PC-9 (cell line): ENCODE measurements around the gene DSTYK. TPM values are rescaled to one million over a fixed set of nuclear protein-coding genes. Genes with fewer than 3 reads are reported as not detected.

ENCODE experiments used
- BruUV-seq: library from RNA; stranded (reverse); fragments of 400-500 nt; replicated peaks from 2 replicates; lab custom pipeline; 2021; lab: Mats Ljungman, UMichigan
- CTCF ChIA-PET: fragments of 300-600 bp; sonication (Branson Sonifier 250); formaldehyde crosslinking; loops from one replicate; lab custom pipeline; 2022; ENCODE audit warnings: antibody characterized with exemption; lab: Charles Lee
- POLR2A ChIA-PET: fragments of 300-600 bp; sonication (Branson Sonifier 250); formaldehyde crosslinking; loops from one replicate; lab custom pipeline; 2022; ENCODE audit warnings: antibody characterized with exemption; ENCODE audit not compliant: unreplicated experiment; lab: Charles Lee
- DNase-seq, 2 experiments: peaks; one replicate each; pipeline versions ENCODE4 v3.0.0 to v3.0.0-alpha.2; 2015 to 2022; ENCODE audit warnings: mixed read lengths in 1 of 2
- H2AFZ ChIP-seq: fragments of 200-600 bp; sonication (generic); 2 replicates; pipeline ENCODE4 v1.8.1; 2017; ENCODE audit warnings: antibody characterized with exemption
- H3F3A ChIP-seq: fragments of 200-600 bp; sonication (generic); 2 replicates; pipeline ENCODE4 v1.8.1; 2017; ENCODE audit warnings: antibody characterized with exemption, mild to moderate bottlenecking, low read depth; ENCODE audit not compliant: insufficient read depth
- H3K27ac ChIP-seq: fragments of 200-600 bp; sonication (generic); 2 replicates; pipeline ENCODE4 v1.6.1; 2016; ENCODE audit warnings: mixed run types
- H3K27me3 ChIP-seq: fragments of 200-600 bp; sonication (generic); 2 replicates; pipeline ENCODE4 v1.6.1; 2016; ENCODE audit warnings: low read depth, mixed run types; ENCODE audit not compliant: insufficient read depth
- H3K36me3 ChIP-seq: fragments of 200-600 bp; sonication (generic); 2 replicates; pipeline ENCODE4 v1.6.1; 2016; ENCODE audit warnings: low read depth, mixed run types
- H3K4me1 ChIP-seq: fragments of 200-600 bp; sonication (generic); replicated peaks from 2 replicates; pipeline ENCODE4 v1.6.1; 2016; ENCODE audit warnings: mixed run types; ENCODE audit not compliant: insufficient read depth
- H3K4me2 ChIP-seq: fragments of 200-600 bp; sonication (generic); 2 replicates; pipeline ENCODE4 v1.6.1; 2017; ENCODE audit warnings: mixed run types
- H3K4me3 ChIP-seq: fragments of 200-600 bp; sonication (generic); 2 replicates; pipeline ENCODE4 v1.6.1; 2016; ENCODE audit warnings: mixed run types
- H3K79me2 ChIP-seq: fragments of 200-600 bp; sonication (generic); 2 replicates; pipeline ENCODE4 v1.6.1; 2017; ENCODE audit warnings: low read depth, mixed run types
- H3K9me2 ChIP-seq: fragments of 200-600 bp; sonication (generic); 2 replicates; pipeline ENCODE4 v1.8.1; 2017; ENCODE audit warnings: mild to moderate bottlenecking; ENCODE audit not compliant: insufficient read depth
- H3K9me3 ChIP-seq: fragments of 200-600 bp; sonication (generic); 2 replicates; pipeline ENCODE4 v1.8.1; 2016; ENCODE audit warnings: low read depth; ENCODE audit not compliant: insufficient read depth
- H4K20me1 ChIP-seq: fragments of 200-600 bp; sonication (generic); 2 replicates; pipeline ENCODE4 v1.8.1; 2017; ENCODE audit not compliant: insufficient read depth
- CTCF ChIP-seq: fragments of 200-600 bp; sonication (generic); conservative IDR thresholded peaks from 2 replicates; pipeline ENCODE4 v1.6.1; 2017; ENCODE audit warnings: mixed run types, antibody characterized with exemption, mild to moderate bottlenecking, moderate library complexity
- EZH2 ChIP-seq: fragments of 200-600 bp; sonication (generic); IDR thresholded peaks from 2 replicates; pipeline ENCODE4 v1.8.0; 2017; ENCODE audit warnings: antibody characterized with exemption, low read depth
- intact Hi-C: fragments of 100-400 bp; cut with micrococcal nuclease; formaldehyde crosslinking; loops from one replicate; pipeline ENCODE4 v1.10.0; 2022; ENCODE audit not compliant: unreplicated experiment
- total RNA-seq: library from RNA; stranded (reverse); gene quantifications from 2 replicates; pipeline ENCODE4 v1.2.3, GENCODE V29; 2021

DSTYK gene
- total RNA-seq, 1 experiment from 2014 or later = 8.1 TPM

DNA sequence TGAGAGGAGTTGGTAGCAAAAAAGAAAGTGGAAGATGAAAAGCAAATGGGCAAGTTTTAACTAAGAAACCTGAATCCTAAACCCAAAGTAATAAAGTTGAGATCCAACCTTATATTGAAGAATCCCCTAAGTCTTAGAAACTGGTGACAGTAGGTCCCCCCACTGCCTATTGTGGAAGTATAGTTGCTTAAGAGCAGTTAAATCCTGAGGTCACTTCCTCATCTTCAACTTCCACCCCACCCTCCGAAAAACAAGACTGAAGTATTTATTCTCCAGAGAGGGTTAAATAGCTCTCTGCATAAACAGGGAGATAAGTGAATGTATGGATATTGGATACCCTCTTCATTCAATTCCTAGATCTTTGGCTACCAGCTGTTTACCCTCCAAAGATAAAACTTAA, 3.3 kb upstream of the DSTYK start:
- H3F3A ChIP-seq = no peaks in the 10 kb centered on the region
- H3K4me1 ChIP-seq = peaks cover 7% of the 10 kb centered on the region
- BruUV-seq = no TSS peak
- intact Hi-C loops = no loop called here
- ChIA-PET POLR2A (no interaction called here), CTCF (interaction anchor here (0.6 kb wide), 2 partner anchors 40 to 73 kb away, joined by 3 read pairs; no protein-coding TSS in a partner anchor)
- no peaks in the 10 kb centered on the region for H3K9me2 ChIP-seq
- H3K36me3 ChIP-seq = no peaks in the 10 kb centered on the region
- no peak for DNase-seq
- H3K9me3 ChIP-seq = no peaks in the 10 kb centered on the region
- TF ChIP-seq EZH2 = no peak
- no peak for TF ChIP-seq CTCF
- H3K27me3 ChIP-seq = 0 out of 2 replicates have a peak, but pooled peaks cover 5% of the 10 kb centered on the region
- no peak overlapping the region for H3K4me3 ChIP-seq
- no peaks in the 10 kb centered on the region for H4K20me1 ChIP-seq
- no peak overlapping the region for H3K27ac ChIP-seq
- H3K4me2 ChIP-seq = no peak overlapping the region
- H2AFZ ChIP-seq = 0 out of 2 replicates have a peak overlapping the region, but pooled peaks have one; percentile 39
- H3K79me2 ChIP-seq = peaks cover 6% of the 10 kb centered on the region; the same call in 1 of the 2 replicates

DNA sequence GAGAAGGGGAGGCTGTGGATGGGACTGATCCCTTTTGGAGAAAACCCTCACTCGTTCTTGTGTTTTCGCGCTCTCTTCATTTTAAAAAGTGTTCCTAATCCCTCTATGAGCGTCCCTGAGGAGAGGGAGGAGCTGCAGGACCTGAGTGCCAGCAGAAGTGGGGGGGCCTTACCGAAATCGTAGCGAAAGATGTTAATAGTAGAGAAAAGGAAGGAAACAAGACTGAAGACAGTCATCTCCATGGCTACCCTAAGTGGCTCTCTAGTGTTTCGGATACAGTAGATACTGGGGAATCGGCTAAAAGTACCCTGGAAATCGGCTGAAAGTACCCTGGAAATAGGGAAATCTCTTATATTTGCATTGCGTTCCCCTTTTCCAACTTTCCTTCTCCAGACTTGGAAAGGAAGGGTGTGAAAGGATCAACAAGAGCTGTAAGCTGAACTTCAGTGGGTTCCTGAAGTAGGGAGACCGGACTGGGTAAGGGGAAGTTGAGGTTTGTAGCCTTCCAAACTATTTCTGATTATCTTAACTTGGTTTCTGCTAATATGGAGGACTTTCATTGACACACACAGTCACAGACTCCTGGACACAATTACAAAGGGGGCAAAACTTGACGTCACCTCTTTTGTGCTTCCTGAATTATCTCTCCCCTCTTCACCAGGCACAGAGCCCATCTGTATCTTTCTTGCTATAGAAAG, 486 bp upstream of the DSTYK start:
- Histone ChIP-seq H3K4me2 (peak overlapping the region; percentile 84), H3K9me2 (no peaks in the 10 kb centered on the region), H3K27me3 (no peaks in the 10 kb centered on the region), H3K79me2 (peaks cover 18% of the 10 kb centered on the region), H3K9me3 (no peaks in the 10 kb centered on the region), H4K20me1 (no peaks in the 10 kb centered on the region; the same call in 1 of the 2 replicates), H3K4me1 (peaks cover 10% of the 10 kb centered on the region), H2AFZ (peak overlapping the region; percentile 92), H3K27ac (no peak overlapping the region), H3F3A (no peaks in the 10 kb centered on the region), H3K4me3 (peak overlapping the region; percentile 85; the same call in 1 of the 2 replicates), H3K36me3 (no peaks in the 10 kb centered on the region)
- TF ChIP-seq EZH2 (no peak), CTCF (no peak)
- ChIA-PET CTCF (no interaction called here), POLR2A (no interaction called here)
- no TSS peak for BruUV-seq
- DNase-seq = no peak
- intact Hi-C loops = loop anchor here (1.0 to 2.0 kb wide), 2 partner anchors 15 to 90 kb away; partner anchors contain the start of gene TMCC2

GRCh38 chr1:205210756-205211168, 740 bp downstream of the DSTYK start:
- no peak for TF ChIP-seq EZH2
- no peak for TF ChIP-seq CTCF
- ChIA-PET POLR2A (interaction anchor here (0.6 to 0.7 kb wide), 2 partner anchors 49 to 1889 kb away, joined by 3 to 8 read pairs; no protein-coding TSS in a partner anchor), CTCF (interaction anchor here (0.5 kb wide), 1 partner anchor 447 kb away, joined by 3 read pairs; no protein-coding TSS in a partner anchor)
- no peaks in the 10 kb centered on the region; the same call in 1 of the 2 replicates for H4K20me1 ChIP-seq
- H3K4me1 ChIP-seq = peaks cover 10% of the 10 kb centered on the region
- H3K4me3 ChIP-seq = peak overlapping the region; percentile 85
- no peaks in the 10 kb centered on the region for H3K9me3 ChIP-seq
- peak overlapping the region; percentile 84 for H3K4me2 ChIP-seq
- no peaks in the 10 kb centered on the region for H3K36me3 ChIP-seq
- H3K27ac ChIP-seq = 0 out of 2 replicates have a peak overlapping the region, but pooled peaks have one; percentile 46
- H3F3A ChIP-seq = no peaks in the 10 kb centered on the region
- intact Hi-C loops = loop anchor here (1.0 to 2.0 kb wide), 2 partner anchors 16 to 88 kb away; partner anchors contain the start of gene TMCC2
- H3K79me2 ChIP-seq = peaks cover 18% of the 10 kb centered on the region
- no peaks in the 10 kb centered on the region for H3K9me2 ChIP-seq
- BruUV-seq = no TSS peak
- no peak for DNase-seq
- peak overlapping the region; percentile 92 for H2AFZ ChIP-seq
- no peaks in the 10 kb centered on the region for H3K27me3 ChIP-seq
